Measurements from ENCODE around the gene TADA2B.
"Not testable (repeated sequence)": the region's sequence is repeated elsewhere in the genome, so short reads cannot be mapped to it uniquely, and the experiment has no call there.

TADA2B gene

DNA sequence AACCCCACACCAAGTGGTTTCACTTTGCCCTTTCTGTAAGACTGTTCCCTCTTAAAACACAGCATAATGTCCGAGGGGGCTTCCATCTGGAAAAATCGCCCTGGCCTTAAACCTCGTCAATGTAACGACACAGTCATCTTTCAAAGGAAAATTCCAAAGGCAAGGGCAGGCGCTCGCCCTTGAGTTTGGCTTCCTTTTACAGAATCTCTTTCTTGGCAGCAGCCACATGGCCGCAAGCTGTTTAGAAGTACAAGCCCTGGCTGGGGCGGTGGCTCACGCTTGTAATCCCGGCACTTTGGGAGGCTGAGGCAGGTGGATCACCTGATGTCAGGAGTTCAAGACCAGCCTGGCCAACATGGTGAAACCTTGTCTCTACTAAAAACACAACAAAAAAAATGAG lies 51.7 kb downstream of the TADA2B start:
- no peak overlapping the region for H3K4me2 ChIP-seq (ENCODE audit: low read length)
- H3K9ac ChIP-seq (ENCODE audit: low read length), result no peak overlapping the region
- H3K36me3 ChIP-seq (replicated peaks; ENCODE audit: low read depth, low read length), result no peaks in the 10 kb centered on the region
- H3K9me3 ChIP-seq (ENCODE audit: insufficient read depth, low read length), result no peaks in the 10 kb centered on the region
- H3K79me2 ChIP-seq (ENCODE audit: low read length), result no peaks in the 10 kb centered on the region
- no peaks in the 10 kb centered on the region for H3K4me1 ChIP-seq (ENCODE audit: low read length)
- no peak overlapping the region for H3K4me3 ChIP-seq (ENCODE audit: low read length)
- no peak overlapping the region for H3K27ac ChIP-seq (ENCODE audit: low read length)
- peaks cover 8% of the 10 kb centered on the region for H3K27me3 ChIP-seq (ENCODE audit: low read depth, low read length)
- TF ChIP-seq, protein P1, sequence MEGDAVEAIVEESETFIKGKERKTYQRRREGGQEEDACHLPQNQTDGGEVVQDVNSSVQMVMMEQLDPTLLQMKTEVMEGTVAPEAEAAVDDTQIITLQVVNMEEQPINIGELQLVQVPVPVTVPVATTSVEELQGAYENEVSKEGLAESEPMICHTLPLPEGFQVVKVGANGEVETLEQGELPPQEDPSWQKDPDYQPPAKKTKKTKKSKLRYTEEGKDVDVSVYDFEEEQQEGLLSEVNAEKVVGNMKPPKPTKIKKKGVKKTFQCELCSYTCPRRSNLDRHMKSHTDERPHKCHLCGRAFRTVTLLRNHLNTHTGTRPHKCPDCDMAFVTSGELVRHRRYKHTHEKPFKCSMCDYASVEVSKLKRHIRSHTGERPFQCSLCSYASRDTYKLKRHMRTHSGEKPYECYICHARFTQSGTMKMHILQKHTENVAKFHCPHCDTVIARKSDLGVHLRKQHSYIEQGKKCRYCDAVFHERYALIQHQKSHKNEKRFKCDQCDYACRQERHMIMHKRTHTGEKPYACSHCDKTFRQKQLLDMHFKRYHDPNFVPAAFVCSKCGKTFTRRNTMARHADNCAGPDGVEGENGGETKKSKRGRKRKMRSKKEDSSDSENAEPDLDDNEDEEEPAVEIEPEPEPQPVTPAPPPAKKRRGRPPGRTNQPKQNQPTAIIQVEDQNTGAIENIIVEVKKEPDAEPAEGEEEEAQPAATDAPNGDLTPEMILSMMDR (IDR thresholded peaks at IDR 0.05; ENCODE audit: low read depth, low read length), result no peak
- no peak for TF ChIP-seq EZH2phosphoT487 (IDR thresholded peaks at IDR 0.05; ENCODE audit: low read depth)
- H4K20me1 ChIP-seq (ENCODE audit: insufficient read depth, low read length), result no peaks in the 10 kb centered on the region
- no peak overlapping the region for H2AFZ ChIP-seq (ENCODE audit: low read depth, low read length)

DNA sequence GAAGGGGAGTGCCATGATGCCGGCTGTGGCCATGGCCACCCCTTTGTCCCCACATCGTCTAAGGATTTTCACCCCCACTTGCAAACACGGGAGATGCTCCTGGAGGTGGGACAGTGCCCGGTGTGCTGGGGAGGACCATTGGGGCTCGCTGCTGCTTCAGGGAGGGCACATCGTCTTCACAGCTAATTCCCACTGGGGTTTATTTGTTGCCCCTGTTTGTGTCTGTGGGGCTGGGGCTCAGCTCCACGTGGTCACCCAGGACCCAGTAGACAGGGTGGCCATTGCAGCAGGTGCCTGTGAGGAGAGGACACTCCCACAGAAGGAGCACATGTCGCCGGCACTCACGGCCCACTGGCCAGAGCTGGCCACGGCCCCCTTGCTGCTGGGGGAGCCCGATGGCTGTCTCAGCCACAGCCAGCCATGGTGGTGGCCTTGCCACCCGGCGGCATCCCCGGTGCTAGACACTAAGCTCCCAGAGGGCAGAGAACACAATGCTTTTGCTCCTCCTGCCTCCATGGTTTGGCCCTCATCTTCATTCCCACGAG lies 52.5 kb downstream of the TADA2B start:
- Histone ChIP-seq H4K20me1 (ENCODE audit: insufficient read depth, low read length) (no peaks in the 10 kb centered on the region), H3K79me2 (ENCODE audit: low read length) (no peaks in the 10 kb centered on the region), H3K9ac (ENCODE audit: low read length) (no peak overlapping the region), H3K36me3 (replicated peaks; ENCODE audit: low read depth, low read length) (no peaks in the 10 kb centered on the region), H3K4me3 (ENCODE audit: low read length) (no peak overlapping the region), H3K4me2 (ENCODE audit: low read length) (no peak overlapping the region), H3K27me3 (ENCODE audit: low read depth, low read length) (peaks cover 8% of the 10 kb centered on the region), H3K9me3 (ENCODE audit: insufficient read depth, low read length) (no peaks in the 10 kb centered on the region), H3K27ac (ENCODE audit: low read length) (no peak overlapping the region), H2AFZ (ENCODE audit: low read depth, low read length) (no peak overlapping the region), H3K4me1 (ENCODE audit: low read length) (no peaks in the 10 kb centered on the region)
- no peak for TF ChIP-seq EZH2phosphoT487 (IDR thresholded peaks at IDR 0.05; ENCODE audit: low read depth)
- TF ChIP-seq, protein P1 (IDR thresholded peaks at IDR 0.05; ENCODE audit: low read depth, low read length), result no peak

DNA sequence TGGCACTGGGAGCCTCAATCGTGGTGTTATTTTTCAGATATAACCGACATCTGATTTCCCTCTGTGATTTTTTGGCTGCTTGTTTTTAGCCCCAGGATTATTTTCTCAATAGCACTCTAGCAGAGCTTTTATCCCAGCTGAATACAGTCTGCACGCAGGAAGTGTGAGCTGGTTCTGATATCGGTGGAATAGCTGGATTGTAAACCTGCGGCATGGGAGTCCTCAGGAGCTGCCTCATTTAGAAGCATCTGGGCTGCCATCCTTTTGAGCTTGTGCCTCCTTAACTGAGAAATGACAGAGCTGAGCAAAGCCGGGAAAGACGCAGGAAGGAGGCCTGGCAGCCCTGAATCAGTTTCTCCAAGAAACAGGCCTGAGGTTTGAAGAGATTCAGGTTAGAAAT lies 53.1 kb downstream of the TADA2B start:
- Histone ChIP-seq H3K4me3 (ENCODE audit: low read length) (no peak overlapping the region), H4K20me1 (ENCODE audit: insufficient read depth, low read length) (no peaks in the 10 kb centered on the region), H2AFZ (ENCODE audit: low read depth, low read length) (no peak overlapping the region), H3K36me3 (replicated peaks; ENCODE audit: low read depth, low read length) (no peaks in the 10 kb centered on the region), H3K4me1 (ENCODE audit: low read length) (no peaks in the 10 kb centered on the region), H3K4me2 (ENCODE audit: low read length) (no peak overlapping the region), H3K9ac (ENCODE audit: low read length) (no peak overlapping the region), H3K27ac (ENCODE audit: low read length) (no peak overlapping the region), H3K9me3 (ENCODE audit: insufficient read depth, low read length) (no peaks in the 10 kb centered on the region), H3K79me2 (ENCODE audit: low read length) (no peaks in the 10 kb centered on the region), H3K27me3 (ENCODE audit: low read depth, low read length) (peaks cover 8% of the 10 kb centered on the region)
- TF ChIP-seq EZH2phosphoT487 (IDR thresholded peaks at IDR 0.05; ENCODE audit: low read depth), result no peak
- TF ChIP-seq, protein P1 (IDR thresholded peaks at IDR 0.05; ENCODE audit: low read depth, low read length), result no peak

DNA sequence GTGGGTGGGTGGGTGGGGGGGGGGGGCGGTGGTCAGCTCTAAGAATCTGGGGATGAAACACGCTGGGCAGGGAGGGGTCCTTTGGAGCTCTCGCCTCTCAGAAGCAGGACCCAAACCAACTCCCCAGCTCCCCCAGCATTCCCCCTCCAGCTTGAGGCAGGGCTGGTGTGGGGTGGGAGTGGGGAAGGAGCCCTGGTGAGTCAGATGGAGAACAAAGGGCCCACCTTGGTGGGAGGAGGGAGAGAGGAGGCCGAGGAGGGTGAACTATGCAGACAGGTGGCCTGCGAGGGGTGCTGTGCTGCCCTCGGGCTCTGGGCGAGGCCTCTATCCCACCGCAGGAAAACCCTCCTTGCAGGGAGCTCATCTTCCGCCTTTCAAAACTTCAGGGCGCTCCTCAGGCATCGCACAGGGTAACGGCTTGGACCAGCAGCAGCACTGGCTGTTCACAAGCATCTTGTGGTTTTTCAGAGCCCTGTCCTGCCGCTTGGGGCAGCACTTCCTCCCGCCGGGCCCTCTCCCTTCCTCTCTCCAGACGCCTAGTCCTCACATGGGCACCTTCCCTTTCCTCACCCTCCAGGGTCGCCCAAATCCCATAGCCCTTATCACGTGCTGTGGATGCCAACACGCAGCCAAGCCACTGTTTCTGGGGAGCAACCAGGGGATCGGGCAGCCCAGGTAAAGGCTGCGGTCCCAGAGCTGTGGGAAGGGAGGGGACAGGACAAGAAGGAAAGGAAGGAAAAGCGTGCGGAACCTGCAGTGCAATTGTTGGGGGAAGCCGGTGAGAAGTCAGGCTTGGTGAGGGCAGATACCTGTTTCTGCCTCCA lies 58.7 kb downstream of the TADA2B start:
- no peak for TF ChIP-seq EZH2phosphoT487 (IDR thresholded peaks at IDR 0.05; ENCODE audit: low read depth)
- TF ChIP-seq, protein P1 (IDR thresholded peaks at IDR 0.05; ENCODE audit: low read depth, low read length), result peak; percentile 49
- peak overlapping the region; percentile 78 for H3K4me3 ChIP-seq (ENCODE audit: low read length)
- H3K27ac ChIP-seq (ENCODE audit: low read length), result no peak overlapping the region

DNA sequence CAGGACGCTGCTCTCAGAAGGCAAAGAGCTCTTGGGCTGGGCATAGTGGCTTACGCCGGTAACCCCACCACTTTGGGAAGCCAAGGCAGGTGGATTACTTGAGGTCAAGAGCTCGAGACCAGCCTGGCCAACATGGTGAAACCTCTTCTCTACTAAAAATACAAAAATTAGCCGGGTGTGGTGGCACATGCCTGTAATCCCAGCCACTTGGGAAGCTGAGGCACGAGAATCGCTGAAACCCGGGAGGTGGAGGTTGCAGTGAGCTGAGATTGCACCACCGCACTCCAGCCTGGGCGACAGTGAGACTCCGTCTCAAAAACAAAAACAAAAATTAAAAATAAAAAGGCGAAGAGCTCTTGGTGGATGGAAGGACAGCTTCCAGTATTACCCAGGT lies 59.3 kb downstream of the TADA2B start:
- not testable (repeated sequence) for H3K36me3 ChIP-seq (replicated peaks; ENCODE audit: low read depth, low read length); H4K20me1 ChIP-seq (ENCODE audit: insufficient read depth, low read length)

More for the DNA sequence above, 58.7 kb downstream of the TADA2B start:
- Histone ChIP-seq H3K27me3 (ENCODE audit: low read depth, low read length) (no peaks in the 10 kb centered on the region; the same call in 1 of the 2 replicates), H3K79me2 (ENCODE audit: low read length) (no peaks in the 10 kb centered on the region), H4K20me1 (ENCODE audit: insufficient read depth, low read length) (no peaks in the 10 kb centered on the region), H2AFZ (ENCODE audit: low read depth, low read length) (peak overlapping the region; percentile 74; the same call in 1 of the 2 replicates), H3K4me1 (ENCODE audit: low read length) (peaks cover 6% of the 10 kb centered on the region), H3K4me2 (ENCODE audit: low read length) (peak overlapping the region; percentile 75), H3K9me3 (ENCODE audit: insufficient read depth, low read length) (no peaks in the 10 kb centered on the region), H3K36me3 (replicated peaks; ENCODE audit: low read depth, low read length) (no peaks in the 10 kb centered on the region), H3K9ac (ENCODE audit: low read length) (no peak overlapping the region)

More for the DNA sequence above, 59.3 kb downstream of the TADA2B start:
- H3K4me3 ChIP-seq (ENCODE audit: low read length), result peak overlapping the region; percentile 78
- H3K4me2 ChIP-seq (ENCODE audit: low read length), result peak overlapping the region; percentile 75
- H3K4me1 ChIP-seq (ENCODE audit: low read length); H3K79me2 ChIP-seq (ENCODE audit: low read length); H3K27ac ChIP-seq (ENCODE audit: low read length); H2AFZ ChIP-seq (ENCODE audit: low read depth, low read length); H3K27me3 ChIP-seq (ENCODE audit: low read depth, low read length); H3K9me3 ChIP-seq (ENCODE audit: insufficient read depth, low read length): not testable (repeated sequence)
- peak overlapping the region; percentile 51; the same call in 1 of the 2 replicates for H3K9ac ChIP-seq (ENCODE audit: low read length)
